GM12878 (cell line): ENCODE results near the gene MAD1L1.

Source experiments
- ATF3 ChIP-seq: IDR thresholded peaks from 2 replicates; pipeline ENCODE4 v1.6.1; 2011; ENCODE audit warnings: low read depth, mild to moderate bottlenecking, low read length, moderate library complexity, borderline replicate concordance; ENCODE audit errors: extremely low read depth
- BRCA1 ChIP-seq: IDR thresholded peaks from 2 replicates; pipeline ENCODE4 v1.6.1; 2011; ENCODE audit warnings: low read depth, low read length, improper control_type of control experiment
- CBX5 ChIP-seq: sonication (generic); IDR thresholded peaks from 2 replicates; pipeline ENCODE4 v1.6.1; 2016; ENCODE audit warnings: low read depth, moderate library complexity, mild to moderate bottlenecking, inconsistent platforms
- CTCF ChIP-seq, 3 experiments: IDR thresholded peaks in 2 of 3; conservative IDR thresholded peaks in 1 of 3; 2 replicates each; pipeline ENCODE4 v1.5.1; 2011; ENCODE audit warnings: low read depth in 3 of 3, low read length in 3 of 3, mild to moderate bottlenecking in 3 of 3, control low read depth in 2 of 3, moderate library complexity in 2 of 3, inconsistent platforms in 1 of 3, mixed read lengths in 1 of 3; ENCODE audit not compliant: control insufficient read depth in 2 of 3, insufficient read depth in 1 of 3; ENCODE audit errors: extremely low read depth in 1 of 3
- MAX ChIP-seq: IDR thresholded peaks from 2 replicates; pipeline ENCODE4 v1.6.1; 2012; ENCODE audit warnings: low read depth, low read length, improper control_type of control experiment
- MYC ChIP-seq: IDR thresholded peaks from 2 replicates; pipeline ENCODE4 v1.6.1; 2011; ENCODE audit warnings: mild to moderate bottlenecking, low read length, moderate library complexity, inconsistent platforms; ENCODE audit not compliant: insufficient read depth, insufficient replicate concordance, insufficient read length, severe bottlenecking
- NR2C2 ChIP-seq: IDR thresholded peaks from 2 replicates; pipeline ENCODE4 v1.6.1; 2011; ENCODE audit warnings: borderline replicate concordance, low read depth; ENCODE audit not compliant: control insufficient read depth, insufficient read length
- NRF1 ChIP-seq: conservative IDR thresholded peaks from 2 replicates; pipeline ENCODE4 v1.6.1; 2011; ENCODE audit warnings: mild to moderate bottlenecking, low read depth, low read length, improper control_type of control experiment
- POLR2A ChIP-seq: IDR thresholded peaks from 2 replicates; pipeline ENCODE4 v1.6.1; 2011; ENCODE audit warnings: low read depth, mild to moderate bottlenecking, low read length
- RCOR1 ChIP-seq: conservative IDR thresholded peaks from 2 replicates; pipeline ENCODE4 v1.6.1; 2012; ENCODE audit warnings: low read depth, low read length, improper control_type of control experiment
- REST ChIP-seq: IDR thresholded peaks from 2 replicates; pipeline ENCODE4 v1.6.1; 2012; ENCODE audit warnings: mild to moderate bottlenecking, low read depth, low read length
- RFX5 ChIP-seq: IDR thresholded peaks from 2 replicates; pipeline ENCODE4 v1.6.1; 2011; ENCODE audit warnings: low read depth, low read length, improper control_type of control experiment

GRCh38 chr7:2175091-2175490 is 57.7 kb downstream of the MAD1L1 start:
- TF ChIP-seq NR2C2 (no peak), RCOR1 (no peak), CTCF (IDR thresholded peaks at IDR 0.05 in 2 of 3, conservative IDR thresholded peaks at IDR 0.05 in 1 of 3; ENCODE audit: control insufficient read depth in 2 of 3, extremely low read depth in 1 of 3, insufficient read depth in 1 of 3, low read depth in 3 of 3, low read length in 3 of 3) (no peak), RFX5 (no peak), NRF1 (no peak), MYC (no peak), CBX5 (no peak), BRCA1 (no peak), POLR2A (no peak), ATF3 (no peak), REST (no peak), MAX (no peak)
